KBM-7 (cell line): ENCODE measurements around the gene DGKQ.

ENCODE experiments used
- DNase-seq: peaks from one replicate; pipeline ENCODE4 v3.0.0-alpha.2; 2015
- in situ Hi-C: fragments of 300-500 bp; cut with MboI; formaldehyde crosslinking; loops from 2 replicates; pipeline ENCODE4 v1.14.3; 2020; ENCODE audit warnings: low sequenced_read_pairs, low pct_unique_long_range_greater_than_20kb, mixed read lengths

Gene DGKQ

GRCh38 chr4:917466-917865 lies 55.9 kb downstream of the DGKQ start:
- in situ Hi-C loops: no loop called here
- DNase-seq: no peak

- DNase-seq: peak; percentile 65
Measured at GRCh38 chr4:915595-915994, 57.8 kb downstream of the DGKQ start.

GRCh38 chr4:915041-915474 lies 58.3 kb downstream of the DGKQ start:
- in situ Hi-C loops: no loop called here
- peak; percentile 71 for DNase-seq

More at GRCh38 chr4:915595-915994, 57.8 kb downstream of the DGKQ start:
- in situ Hi-C loops: no loop called here

GRCh38 chr4:914531-914930 lies 58.8 kb downstream of the DGKQ start:
- in situ Hi-C loops: no loop called here
- no peak for DNase-seq

- no peak for DNase-seq
- in situ Hi-C loops: no loop called here
Measured at GRCh38 chr4:913280-913618, 60.1 kb downstream of the DGKQ start.

GRCh38 chr4:912548-913279 lies 60.7 kb downstream of the DGKQ start:
- in situ Hi-C loops: no loop called here
- no peak for DNase-seq

- DNase-seq: no peak
- in situ Hi-C loops: no loop called here
Measured at GRCh38 chr4:911871-912490, 61.4 kb downstream of the DGKQ start.

GRCh38 chr4:911221-911751 lies 62.1 kb downstream of the DGKQ start:
- no peak for DNase-seq
- in situ Hi-C loops: no loop called here

GRCh38 chr4:910366-911091 lies 62.8 kb downstream of the DGKQ start:
- DNase-seq: no peak
- in situ Hi-C loops: no loop called here

- no peak for DNase-seq
- in situ Hi-C loops: no loop called here
Measured at GRCh38 chr4:909821-910220, 63.5 kb downstream of the DGKQ start.

- DNase-seq: no peak
- in situ Hi-C loops: no loop called here
Measured at GRCh38 chr4:909131-909571, 64.2 kb downstream of the DGKQ start.
